ENCODE data around the gene IGF2. TPM values are rescaled to one million over a fixed set of nuclear protein-coding genes. Genes with fewer than 3 reads are reported as not detected.

The IGF2 gene
- total RNA-seq, 1 donor from 2014 or later: 11.2 TPM

DNA sequence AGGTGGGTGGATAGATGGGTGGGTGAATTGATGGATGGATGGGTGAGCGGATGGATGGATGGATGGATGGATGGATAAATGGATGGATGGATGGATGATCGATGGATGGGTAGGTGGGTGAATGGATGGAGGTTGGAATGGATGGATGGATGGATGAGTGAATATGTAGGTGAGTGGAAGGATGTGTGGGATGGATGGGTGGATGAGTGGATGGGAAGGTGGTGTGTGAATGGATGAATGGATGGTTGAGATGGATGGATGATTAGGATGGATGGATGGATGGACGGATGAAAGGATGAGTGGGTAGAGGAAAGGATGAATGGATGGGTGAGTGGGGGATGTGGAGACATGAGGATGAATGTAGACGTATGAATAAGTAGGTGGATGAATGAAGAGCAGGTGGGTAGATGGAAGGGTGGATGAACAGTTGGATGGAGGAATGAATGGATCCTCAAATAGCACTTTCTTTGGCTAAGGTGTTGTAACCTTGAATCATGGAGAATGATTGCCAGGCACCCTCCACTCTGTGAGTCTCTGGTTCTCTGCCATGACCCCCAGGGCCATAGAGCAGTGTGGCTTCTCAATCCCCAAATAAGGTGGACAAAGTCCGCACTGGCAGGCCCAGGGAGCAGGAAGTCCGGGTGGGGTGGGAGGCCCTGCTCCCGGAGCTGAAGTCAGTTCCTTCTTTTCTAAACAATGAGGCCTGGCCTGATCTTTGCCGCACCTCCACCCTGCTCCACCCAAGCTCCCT is 36.9 kb downstream of the IGF2 start:
- DNase-seq: peak; percentile 42

DNA sequence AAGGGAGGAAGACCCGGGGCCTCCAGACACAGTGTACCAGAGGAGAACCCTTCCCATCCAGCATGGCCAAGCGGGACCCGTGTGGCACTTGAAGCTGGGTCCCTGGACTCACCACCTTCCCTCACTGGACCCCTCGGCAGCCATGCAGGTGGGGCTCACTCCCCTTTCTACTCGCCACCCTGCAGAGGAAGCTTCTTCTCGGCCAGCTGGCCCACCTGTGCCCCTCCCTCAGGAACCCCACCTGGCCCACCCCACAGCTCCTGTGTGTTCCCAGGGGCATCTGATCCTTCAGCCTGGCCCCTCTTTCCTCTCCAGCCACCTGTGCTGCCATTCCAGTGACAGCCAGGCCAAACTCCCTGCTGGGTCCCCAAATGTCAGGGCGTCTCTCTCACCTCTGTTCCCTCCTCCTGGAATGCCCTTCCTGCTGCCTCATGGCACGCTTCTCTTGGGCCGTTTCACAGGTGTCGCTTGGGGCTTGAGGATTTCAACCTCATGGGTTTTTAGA is 38.0 kb downstream of the IGF2 start:
- DNase-seq: no peak

- DNase-seq: peak; percentile 71
Observed at GRCh38 chr11:2100361-2101170, 38.6 kb downstream of the IGF2 start.

- DNase-seq: no peak
Observed at GRCh38 chr11:2099516-2100349, 39.5 kb downstream of the IGF2 start.

GRCh38 chr11:2098691-2099515 is 40.3 kb downstream of the IGF2 start:
- DNase-seq: no peak

DNA sequence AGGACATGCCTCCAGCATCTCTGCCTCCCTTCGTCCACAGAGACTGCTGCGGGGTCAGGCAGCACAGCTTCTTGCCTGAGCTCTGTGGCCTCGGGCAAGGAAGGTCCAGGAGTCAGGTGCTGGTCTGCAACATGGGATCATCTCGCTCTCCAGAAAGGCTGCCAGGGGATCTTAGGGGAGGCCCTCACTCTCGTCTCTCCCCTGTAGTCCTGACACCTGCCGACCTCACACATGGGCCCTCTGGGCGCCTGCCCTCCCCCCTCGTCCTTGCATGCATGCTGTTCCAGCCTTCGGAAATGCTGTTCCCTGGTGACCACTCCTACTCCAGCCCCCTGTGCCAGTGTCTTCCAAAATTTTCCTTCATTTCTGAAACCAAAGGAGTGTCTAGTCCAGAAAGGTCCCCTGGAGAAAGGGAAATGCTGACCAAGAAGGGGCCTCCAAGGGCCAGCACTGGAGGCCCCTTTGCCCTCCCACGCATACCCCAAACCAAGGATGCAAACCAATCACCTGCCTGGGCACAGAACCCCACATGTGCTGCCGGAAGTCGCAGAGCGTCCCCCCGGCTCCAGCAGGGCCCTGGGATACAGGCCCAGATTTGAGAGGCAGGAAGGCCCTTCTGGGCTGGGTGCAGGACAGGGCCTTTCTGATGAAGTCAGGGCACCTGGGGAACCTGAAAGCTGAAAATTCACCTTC is 41.0 kb downstream of the IGF2 start:
- no peak for DNase-seq

- DNase-seq: peak; percentile 78
Observed at GRCh38 chr11:2097356-2097997, 41.7 kb downstream of the IGF2 start.

DNA sequence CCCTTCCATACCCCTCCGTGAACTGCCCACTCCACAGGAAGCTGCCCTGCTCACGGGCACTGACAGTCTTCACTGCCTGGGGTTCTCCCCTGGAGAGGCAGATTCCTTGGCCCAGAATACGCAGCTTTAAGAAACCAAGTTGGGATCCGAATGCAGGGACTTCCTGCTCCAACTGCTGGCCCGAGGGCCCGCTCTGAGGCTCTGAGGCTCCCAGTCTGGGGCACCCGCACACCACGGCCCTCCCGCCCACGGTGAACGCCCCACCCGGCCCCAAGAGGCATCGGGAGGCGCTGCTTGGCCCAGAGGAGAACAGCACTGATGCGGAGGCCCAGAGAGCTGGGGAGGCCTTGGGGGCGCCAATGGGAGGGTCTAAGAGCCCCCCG is 42.3 kb downstream of the IGF2 start:
- DNase-seq: no peak

DNA sequence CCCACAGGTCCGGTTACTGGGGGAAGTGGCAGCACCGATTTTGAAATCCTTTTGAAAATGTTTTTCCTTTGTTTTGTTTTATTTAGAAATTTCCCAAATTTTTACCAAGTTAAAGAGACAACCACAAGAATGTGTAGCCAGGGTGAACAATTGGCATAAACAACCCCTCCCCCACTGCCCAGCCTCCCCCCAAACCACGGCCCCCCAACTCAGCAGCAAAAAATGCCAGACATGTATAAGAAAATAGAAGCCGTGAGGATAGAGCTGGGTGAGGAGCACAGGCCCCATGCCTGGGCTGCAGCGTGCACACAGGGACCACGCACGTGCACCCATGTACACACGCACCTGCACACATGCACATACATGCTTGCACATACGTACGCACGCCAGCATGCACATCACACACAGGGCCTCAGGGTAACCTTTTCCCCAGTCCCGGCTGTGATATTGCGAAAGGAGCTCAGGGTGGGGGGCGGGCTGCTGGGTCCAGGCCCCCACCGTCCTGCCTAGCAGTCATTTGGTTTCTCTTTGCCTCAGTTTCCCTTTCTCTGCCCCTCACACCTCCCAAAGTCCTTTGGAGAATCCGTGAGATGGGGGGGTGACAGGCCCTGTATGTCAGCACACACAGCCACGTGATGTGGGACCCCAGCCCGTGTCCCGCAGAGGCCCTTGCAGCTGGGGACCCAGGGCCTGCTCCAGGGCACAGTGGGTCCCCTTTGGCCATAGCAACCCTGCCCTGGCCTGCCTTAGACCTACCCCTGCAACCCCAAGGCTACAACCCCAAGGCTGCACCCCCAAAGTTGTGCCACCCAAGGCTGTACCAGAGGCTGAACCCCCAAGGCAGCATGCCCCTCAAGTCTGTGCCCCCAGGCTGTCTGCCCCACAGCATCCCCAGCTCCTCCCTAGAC is 42.9 kb downstream of the IGF2 start:
- DNase-seq: no peak

- no peak for DNase-seq
Observed at GRCh38 chr11:2095542-2095941, 43.6 kb downstream of the IGF2 start.

DNA sequence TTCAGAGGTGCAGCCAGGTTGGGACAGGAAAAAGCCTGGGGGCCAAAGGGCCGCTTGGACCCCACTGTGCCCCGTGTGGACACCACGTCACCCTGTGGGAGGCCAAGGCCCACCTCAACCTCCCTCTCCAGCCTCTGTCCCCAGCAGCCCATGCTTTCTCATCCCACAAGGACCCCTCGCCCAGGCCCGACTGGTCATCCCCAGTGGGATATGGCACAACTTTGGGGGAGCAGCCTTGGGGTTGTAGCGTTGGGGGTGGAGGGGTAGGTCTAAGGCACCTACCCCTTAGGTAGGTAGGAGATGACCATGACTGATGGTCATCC is 44.0 kb downstream of the IGF2 start:
- no peak for DNase-seq

DNA sequence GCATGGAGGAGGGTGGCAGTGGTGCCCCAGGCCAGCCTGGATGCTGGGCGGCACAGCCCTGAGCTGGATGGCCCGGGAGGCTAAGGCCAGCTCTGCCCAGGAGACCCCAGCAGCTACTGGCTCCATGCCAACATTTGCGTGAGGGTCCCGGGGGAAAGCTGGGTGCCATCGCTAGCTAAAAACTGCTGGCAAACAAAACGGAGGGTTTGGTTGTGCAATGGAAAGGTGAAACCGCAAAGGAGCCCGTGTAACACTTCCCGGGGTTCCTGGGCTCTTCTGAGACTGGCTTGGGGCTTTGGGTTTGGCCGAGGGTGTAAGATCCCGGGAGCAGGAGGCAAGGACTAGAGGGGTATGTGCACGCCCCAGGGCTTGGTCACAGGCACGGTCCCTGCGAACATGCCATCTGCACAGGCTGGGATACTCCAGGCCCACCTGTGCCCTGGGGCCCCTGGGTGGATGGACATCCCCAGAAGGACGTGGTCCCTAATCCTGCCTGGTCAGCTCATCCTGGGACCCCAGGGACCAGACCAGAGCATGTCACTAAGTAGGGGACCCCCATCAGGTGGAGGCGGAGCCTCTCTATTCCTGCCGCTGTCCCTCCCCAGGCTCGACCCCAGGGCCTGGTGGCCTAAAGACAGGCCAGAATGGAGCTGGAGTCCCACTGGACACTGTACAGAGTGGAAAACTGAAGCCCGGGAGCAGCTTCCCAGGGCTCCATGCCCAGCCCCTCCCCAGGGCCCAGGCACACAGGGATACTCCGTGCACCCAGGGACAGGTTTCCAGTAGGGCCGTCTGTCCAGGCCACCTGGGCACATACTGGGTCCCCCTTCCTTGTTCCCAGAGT is 44.6 kb downstream of the IGF2 start:
- DNase-seq: no peak

DNA sequence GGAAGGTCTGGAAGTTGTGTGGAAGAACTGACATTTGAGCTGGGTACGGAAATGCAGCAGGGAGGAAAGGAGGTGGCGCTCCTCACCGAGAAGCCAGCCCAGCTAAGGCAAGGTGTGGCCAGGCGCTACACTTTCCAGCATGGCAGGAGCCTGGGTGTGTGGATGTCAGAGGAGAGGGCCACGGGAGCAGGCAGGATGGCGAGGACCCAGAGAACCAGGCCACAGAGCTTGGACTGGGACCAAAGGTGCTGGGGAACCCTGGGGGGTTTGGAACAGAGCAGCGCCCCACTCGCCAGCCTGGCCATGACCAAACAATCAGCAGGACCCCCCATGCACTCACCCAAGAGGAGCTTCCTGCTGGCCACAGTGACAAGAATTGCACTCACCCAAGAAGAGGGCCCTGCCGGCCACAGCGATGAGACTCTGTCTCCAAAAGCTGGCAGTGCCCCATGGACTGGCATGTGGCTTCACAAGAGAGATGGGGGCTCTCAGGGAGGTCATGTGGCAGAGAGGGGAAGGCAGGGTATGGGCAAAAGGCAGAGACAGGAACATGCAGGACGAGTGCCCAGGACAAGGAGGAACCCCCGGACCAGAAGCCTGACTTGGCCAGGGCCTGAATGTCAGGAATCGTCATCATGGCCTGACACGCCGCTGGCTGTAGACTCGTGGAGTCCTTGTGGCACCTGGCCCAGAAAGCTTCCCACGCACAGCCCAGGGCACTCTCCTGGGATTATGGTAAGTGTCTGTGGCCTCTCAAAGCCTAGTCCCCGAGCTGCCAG is 45.4 kb downstream of the IGF2 start:
- no peak for DNase-seq

- no peak for DNase-seq
Observed at GRCh38 chr11:2092956-2093412, 46.2 kb downstream of the IGF2 start.

- no peak for DNase-seq
Observed at GRCh38 chr11:2092464-2092910, 46.7 kb downstream of the IGF2 start.

- no peak for DNase-seq
Observed at GRCh38 chr11:2091786-2092463, 47.3 kb downstream of the IGF2 start.

DNA sequence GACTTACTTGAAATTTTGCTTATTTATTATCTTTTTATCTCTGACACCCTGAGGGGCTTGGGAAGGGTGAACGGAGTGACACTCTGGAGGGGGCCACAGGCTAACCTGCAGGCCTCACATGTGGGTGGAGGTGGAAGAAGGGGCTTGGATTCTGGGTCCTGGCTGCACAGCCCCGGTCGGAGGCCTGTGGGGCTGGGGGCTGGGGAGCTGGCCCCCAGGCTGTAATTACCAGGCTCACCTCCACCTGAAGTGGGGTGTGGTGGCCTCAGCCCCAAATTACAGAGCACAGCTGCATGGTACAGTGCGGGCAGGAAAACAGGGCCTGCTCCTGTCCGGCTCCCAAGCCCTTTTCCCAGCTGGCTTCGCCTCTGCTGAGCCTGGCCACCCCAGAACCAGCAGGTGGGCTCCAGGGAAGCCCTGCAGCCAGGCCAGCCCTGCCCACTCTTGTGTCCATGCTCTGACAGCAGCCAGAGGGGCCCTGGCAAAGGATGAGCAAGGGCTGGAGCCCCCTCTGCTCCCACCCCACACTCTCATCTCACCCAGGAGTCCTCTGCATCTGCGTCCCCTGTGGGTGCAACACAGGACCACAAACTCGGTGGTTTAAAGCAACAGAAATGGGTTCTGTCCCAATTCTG is 48.0 kb downstream of the IGF2 start:
- no peak for DNase-seq

Measured in dermis blood vessel endothelial cell (primary cell).